Kidney capillary endothelial cell (primary cell): Measurements from ENCODE around the gene EBI3.
"Not testable (repeated sequence)": the region's sequence is repeated elsewhere in the genome, so short reads cannot be mapped to it uniquely, and the experiment has no call there.

ENCODE experiments used
- DNase-seq: peaks from one replicate; pipeline ENCODE4 v3.0.0-alpha.2; 2018; ENCODE audit warnings: low spot score

EBI3 gene

DNA sequence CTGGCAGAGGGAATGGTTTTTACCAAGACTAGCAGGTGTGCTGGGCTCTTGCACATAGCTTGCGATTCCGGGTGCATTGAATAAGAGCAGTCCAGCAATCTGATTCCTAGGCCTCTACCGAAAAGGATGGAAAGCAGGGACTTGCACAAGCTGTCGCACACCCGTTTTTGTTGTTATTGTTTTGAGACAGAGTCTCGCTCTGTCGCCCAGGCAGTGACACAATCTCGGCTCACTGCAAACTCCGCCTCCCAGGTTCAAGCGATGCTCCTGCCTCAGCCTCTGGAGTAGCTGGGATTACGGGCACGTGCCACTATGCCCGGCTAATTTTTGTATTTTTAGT, 5.5 kb downstream of the EBI3 start:
- no peak for DNase-seq

DNA sequence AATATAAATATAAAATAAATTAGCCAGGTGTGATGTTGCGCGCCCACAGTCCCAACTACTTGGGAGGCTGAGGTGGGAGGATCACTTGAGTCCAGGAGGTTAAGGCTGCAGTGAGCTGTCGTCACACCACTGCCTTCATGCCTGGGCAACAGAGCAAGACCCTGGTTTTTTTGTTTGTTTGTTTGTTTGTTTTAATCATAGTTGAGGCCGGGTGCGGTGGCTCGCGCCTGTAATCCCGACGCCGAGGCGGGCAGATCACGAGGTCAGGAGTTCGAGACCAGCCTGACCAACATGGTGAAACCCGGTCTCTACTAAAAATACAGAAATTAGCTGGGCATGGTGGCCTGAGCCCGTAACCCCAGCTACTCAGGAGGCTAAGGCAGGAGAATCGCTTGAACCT, 8.2 kb downstream of the EBI3 start:
- DNase-seq, result not testable (repeated sequence)

DNA sequence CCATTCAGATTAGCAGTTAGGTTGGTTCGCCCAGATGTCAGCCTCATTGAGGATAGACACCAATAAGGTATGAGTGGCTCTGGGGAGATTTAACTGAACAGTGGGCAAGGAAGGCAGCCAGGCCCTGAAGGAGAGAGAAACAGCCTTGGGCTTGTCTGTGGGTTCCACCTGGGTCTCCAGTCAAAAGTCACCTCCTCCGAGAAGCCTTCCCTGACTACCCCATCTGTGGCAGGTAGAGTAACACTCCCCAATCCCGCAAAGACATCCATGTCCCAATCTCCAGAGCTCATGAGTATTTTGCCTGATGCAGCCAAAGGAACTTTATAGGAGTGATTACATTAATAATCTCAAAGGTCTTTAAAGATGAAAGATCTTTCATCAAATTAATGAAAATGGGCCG, 9.5 kb downstream of the EBI3 start:
- no peak for DNase-seq

DNA sequence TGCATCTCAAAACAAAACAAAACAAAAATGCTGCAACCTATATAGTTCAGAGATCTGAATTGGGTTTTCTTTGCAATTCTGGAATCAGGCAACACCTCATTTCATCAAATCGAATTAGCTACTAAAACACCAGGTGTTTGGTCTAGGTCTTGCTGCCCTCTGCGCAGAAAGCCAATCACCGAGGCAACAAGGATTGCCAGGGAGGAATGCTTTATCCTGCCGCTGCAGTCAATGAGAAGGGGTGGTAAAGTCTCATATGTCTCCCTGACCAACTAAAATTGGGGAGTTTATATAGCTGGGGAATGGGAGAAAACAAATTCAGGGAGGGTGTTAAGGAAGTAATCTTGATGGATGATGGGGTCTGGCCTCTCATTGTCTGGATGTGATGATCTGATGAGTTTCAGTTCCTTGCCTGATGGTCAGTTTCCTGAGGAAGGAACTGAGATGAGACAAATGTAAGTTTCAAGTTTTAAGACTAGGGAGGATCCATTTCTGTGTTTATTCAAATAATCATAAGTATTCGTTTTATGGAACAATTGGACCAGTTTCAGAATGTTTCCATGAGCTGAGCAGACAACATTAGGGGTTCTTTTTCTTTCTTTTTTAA, 12.6 kb downstream of the EBI3 start:
- peak; percentile 41 for DNase-seq

DNA sequence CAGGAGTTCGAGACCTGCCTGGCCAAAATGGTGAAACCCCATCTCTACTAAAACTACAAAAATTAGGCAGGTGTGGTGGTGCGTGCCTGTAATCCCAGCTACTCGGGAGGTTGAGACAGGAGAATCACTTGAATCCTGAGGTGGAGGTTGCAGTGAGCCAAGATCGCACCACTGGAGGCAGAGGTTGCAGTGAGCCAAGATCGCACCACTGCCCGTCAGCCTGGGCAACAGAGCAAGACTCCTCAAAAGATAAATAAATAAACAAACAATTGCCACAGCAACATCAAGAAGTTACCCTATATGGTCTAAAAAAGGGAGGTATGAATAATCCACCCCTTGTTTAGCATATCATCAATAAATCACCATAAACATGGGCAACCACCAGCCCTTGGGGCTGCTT, 16.6 kb downstream of the EBI3 start:
- not testable (repeated sequence) for DNase-seq

DNA sequence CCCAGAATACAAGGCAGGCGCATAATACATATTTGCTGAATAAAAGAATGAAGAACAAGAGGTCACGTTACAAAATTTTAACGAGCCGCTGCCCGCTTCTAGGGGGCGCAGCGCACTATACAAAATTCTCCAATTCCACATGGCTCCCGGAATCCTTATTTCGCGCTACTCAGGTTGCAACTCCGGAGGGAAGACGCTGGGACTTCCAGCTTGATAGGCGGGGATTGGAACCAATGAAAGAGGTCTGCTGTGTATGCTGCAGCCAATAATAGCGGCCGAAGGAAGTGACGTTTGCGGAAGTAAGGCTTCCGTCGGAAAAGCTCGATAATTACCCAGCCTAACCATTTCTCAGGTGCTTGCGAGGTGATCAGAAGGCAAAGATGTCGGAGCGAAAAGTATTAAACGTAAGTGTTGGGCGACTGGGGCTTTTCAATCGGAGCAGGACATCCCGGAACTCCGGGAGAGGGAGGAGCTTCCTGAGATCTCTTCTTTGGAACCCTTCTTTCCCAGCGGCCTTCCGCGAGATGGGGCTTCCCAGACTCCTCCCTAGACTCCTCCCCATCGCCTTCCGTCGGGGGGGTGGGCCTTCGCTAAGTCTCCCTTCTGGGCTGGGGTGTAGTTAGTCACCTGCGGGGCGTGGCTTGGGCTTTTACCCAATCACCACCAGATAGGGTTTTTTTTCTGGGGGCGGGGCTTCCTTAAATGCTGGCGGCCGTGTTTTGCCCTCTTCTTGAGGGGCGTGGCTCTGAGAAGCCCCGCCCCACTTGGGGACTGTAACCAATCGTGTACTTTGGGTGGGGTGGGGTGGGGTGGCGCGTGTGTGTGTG, 17.7 kb downstream of the EBI3 start, which contains the start of gene YJU2:
YJU2 (plus strand) TSS at position 314 of the 827 bp plus-strand sequence; CDS start at position 381, 67 bp downstream.
- DNase-seq, result peak; percentile 98

DNA sequence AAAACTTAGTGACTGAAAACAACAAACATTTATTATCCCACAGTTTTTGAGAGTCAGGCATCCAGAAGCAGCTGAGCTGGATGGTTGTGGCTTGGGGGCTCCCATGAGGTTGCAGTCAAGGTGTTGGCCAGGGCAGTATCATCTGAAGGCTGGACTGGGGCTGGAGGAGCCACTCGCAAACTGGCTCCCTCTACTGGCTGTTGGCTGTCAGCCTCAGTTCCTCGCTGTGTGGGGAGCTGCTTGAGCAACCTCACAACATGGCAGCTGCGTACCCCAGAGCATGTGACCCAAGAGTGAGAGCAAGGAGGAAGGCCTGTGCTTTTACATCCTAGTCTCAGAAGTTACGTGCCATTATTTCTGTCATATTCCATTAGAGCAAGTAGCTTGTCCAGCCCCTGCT, 27.2 kb downstream of the EBI3 start:
- DNase-seq, result no peak

DNA sequence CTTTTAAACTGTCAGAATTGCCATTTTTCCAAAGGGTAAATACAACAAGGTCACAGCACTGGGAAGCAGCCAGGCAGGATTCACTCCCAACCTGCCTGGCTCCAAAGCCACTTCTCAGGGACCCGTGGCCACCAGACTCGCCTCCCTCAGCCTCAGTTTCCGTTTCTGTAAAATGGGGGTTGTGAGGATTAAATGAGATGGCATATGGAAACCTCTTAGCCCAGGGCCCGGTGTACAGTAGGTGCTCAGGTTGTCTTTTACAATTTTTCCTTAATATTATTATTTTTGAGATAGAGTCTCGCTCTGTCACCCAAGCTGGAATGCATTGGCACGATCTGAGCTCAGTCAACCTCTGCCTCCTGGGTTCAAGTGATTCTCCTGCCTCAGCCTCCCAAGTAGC, 27.7 kb downstream of the EBI3 start:
- no peak for DNase-seq

DNA sequence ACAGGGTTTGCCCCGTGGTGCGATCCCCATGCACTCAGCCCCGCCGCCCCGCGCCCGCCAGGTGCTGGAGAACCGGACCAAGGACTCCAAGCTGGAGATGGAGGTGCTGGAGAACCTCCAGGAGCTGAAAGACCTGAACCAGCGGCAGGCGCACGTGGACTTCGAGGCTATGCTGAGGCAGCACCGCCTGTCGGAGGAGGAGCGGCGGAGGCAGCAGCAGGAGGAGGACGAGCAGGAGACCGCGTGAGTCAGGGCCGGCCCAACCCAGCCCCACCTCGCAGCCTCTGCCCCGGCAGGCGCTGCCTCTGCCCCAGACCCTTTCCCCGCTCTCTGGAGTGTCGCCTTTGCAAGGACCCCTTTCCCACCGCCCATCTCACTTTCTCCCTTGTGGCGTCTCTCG, 28.9 kb downstream of the EBI3 start:
- no peak for DNase-seq

DNA sequence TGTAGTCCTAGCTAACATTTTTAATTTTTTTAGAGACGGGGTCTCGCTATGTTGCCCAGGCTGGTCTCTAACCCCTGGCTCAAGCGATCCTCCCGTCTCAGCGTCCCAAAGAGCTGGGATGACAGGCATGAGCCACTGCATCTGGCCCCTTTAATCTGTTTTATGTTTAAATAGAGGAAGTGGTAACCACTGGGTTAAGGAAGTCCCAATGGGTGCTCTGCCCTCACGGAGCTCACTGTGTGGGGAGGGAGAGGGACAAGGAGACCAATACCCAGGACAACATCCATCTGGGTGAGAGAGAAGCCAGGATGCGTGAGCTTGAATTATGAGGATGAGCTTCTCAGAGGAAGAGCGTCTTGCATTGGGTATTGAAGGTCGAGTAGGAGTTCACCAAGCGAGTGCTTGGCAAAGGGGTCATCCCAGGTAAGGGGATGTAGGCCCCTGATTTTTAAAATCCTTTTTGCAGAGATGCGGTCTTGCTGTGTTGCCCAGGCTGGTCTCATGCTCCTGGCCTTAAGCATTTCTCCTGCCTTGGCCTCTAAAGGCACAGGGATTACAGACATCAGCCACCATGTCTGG, 31.4 kb downstream of the EBI3 start:
- no peak for DNase-seq

DNA sequence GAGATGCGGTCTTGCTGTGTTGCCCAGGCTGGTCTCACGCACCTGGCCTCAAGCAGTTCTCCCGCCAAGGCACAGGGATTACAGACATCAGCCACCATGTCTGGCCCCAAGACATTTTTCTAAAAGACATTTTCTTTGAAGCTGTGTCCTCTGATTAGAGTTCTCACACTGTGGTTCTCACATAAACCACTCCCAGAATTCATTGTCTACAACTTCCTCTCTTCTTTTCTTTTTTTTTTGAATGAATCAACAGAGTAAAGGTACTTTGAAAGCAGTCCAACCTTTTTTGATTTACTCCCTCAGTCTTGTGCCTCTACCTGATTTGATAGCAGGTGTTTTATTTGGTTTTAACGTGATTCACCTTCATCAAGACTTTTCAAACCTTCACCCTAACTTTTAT, 35.5 kb downstream of the EBI3 start:
- DNase-seq, result no peak

DNA sequence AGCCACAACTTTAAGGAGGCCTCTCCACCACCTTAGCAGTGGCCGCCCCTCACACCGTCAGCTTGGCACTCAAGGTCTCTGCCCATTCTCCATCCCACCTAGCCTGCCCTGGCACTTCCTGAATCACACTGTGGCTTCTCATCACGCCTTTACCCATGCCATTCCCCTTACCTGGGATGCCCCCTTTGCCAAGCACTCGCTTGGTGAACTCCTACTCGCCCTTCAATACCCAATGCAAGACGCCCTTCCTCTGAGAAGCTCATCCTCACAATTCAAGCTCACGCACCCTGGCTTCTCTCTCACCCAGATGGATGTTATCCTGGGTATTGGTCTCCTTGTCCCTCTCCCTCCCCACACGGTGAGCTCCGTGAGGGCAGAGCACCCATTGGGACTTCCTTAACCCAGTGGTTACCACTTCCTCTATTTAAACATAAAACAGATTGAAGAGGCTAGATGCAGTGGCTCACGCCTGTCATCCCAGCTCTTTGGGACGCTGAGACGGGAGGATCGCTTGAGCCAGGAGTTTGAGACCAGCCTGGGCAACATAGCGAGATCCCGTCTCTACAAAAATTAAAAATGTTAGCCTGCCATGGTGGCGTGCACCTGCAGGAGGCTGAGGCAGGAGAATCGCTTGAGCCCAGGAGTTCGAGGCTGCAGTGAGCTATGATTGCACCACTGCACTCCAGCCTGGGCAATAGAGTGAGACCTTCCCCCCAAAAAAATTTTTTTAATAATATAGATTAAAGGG, 37.1 kb downstream of the EBI3 start:
- DNase-seq, result no peak

DNA sequence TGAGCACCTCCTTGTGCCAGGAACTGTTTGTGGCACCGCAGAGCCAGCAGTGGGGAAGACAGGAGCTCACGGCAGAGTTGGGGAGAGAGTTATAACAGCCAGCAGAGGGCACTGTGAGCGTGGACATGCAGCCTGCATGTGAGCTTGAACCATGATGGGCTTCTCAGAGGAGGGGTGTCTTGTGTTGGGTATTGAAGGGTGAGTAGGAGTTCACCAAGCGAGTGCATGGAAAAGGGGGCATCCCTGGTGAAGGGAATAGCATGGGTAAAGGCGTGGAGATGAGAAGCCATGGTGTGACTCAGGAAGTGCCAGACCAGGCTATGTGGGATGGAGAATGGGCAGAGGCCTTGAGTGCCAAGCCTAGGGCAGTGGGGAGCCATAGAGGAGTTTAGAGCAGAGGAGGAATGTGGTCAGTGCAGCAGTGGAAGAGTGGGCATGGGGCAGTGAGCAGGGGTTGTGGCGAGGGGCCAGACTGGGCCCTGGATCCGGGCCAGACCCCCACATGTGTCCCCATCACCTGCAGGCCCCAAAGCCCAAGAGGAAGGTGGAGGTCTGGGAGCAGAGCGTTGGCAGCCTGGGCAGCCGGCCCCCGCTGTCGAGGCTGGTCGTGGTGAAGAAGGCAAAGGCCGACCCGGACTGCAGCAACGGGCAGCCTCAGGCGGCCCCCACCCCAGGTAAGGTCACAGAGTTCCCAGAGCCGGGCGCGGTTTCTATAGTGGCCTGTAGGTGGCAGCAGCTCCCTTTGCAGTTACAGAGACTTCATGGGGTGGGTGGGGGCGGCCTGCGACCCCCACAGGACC, 38.0 kb downstream of the EBI3 start:
- peak; percentile 26 for DNase-seq

DNA sequence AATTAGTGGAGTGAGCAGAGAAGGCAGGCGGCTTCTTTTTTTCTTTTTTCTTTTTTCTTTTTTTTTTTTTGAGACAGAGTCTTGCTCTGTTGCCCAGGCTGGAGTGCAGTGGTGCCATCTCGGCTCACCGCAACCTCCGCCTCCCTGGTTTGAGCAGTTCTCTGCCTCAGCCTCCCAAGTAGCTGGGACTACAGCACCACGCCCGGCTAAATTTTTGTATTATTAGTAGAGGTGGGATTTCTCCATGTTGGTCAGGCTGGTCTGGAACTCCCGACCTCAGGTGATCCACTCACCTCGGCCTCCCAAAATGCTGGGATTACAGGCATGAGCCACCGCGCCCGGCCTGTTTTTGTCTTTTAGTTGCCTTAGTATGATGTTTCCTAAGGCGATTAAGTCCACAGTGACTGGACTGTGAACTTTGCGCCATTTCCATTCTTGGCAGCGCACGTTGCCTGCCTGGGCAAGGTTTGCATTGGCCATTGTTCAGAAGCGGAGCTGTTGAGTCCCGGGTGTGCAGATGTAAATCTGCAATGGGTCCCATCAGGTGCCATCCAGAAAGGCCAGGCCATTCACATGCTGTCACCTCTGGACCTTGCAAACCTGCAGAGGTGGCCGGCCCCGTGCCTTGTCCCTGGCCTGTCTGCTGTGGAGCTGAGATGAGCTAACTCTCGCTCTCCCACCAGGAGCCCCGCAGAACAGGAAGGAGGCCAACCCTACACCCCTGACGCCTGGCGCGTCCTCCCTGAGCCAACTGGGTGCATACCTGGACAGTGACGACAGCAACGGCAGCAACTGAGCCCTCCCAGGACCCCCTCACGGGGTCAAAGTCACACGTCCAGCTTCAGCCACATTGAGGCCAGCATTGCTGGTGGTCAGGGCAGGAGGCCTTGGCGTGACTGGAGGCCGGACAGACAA, 38.8 kb downstream of the EBI3 start:
- DNase-seq, result no peak

DNA sequence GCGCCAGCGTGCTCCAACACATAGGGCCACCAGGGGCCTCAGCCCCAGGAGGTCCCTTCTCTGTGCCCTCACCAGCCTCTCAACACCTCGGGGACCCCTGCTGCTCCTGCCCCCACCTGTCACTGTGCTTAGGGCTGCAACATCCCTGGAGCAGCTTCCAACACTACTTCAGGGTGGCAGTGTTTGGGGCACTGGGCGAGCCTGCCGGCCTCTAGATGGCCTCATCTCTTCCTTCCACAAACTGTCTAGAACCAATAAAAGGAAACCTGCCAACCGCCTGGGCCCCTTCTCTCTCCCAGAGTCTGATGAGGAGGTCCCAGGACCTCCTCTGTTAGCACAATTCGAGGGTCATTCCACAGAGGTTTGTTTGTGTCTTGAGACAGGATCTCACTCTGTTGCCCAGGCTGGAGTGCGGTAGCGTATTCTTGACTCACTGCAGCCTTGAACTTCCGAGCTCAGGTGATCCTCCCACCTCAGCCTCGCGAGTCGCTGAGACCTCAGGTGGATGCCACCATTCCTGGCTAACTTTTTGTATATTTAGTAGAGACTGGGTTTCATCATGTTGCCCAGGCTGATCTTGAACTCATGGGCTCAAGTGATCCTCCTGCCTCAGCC, 39.6 kb downstream of the EBI3 start:
- DNase-seq, result no peak

DNA sequence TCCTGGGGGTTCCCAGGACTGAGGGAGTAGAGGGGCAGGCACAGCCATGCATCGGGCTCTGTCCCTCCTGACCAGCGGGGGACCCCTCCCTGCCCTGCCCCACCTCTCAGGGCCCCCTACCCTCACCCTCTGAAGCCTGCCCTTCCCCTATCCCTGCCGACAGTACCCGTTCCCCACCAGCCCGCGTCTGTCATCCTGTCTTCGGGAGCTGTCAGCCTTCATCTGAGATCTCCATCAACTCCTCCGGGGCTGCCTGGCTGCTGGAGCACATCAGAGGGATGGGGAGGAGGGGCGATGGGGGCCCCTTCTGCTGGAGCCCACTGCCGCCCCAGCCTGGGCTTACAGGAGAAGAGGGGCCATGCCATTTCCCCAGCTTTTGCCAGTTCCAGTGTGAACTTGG, 43.6 kb downstream of the EBI3 start:
- no peak for DNase-seq

DNA sequence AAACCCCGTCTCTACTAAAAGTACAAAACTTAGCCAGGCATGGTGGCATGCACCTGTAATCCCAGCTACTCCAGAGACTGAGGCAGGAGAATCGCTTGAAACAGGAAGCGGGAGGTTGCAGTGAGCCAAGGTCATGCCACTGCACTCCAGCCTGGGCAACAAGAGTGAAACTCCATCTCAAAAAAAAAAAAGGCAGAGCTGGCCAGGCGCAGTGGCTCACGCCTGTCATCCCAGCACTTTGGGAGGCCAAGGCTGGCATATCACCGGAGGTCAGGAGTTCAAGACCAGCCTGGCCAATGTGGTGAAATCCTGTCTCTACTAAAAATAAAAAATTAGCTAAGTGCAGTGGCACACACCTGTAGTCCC, 45.0 kb downstream of the EBI3 start:
- not testable (repeated sequence) for DNase-seq

DNA sequence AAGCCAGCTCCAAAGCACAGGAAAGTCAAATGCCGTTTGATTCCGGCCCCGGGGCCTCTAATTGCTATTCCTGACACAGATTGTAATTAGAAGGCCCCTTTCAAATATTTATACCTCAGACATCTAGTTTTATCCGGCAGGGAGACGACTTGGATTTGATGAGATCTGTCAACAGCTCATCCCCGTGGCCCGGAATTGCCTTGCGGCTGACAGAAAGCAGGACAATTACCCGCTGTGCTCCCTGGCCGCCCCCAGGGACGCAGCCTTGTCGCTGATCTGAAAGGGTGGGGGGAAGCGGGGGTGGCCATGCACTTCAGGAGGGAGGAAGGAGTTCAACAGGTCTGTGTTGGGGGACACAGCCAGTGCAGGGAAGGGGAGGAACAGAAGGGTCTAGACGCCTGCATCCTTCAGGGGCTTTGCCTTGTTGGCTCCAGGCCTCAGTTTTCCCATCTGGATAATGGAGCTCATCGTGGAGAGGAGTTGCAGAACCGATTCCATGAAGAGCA, 47.9 kb downstream of the EBI3 start:
- DNase-seq, result no peak

DNA sequence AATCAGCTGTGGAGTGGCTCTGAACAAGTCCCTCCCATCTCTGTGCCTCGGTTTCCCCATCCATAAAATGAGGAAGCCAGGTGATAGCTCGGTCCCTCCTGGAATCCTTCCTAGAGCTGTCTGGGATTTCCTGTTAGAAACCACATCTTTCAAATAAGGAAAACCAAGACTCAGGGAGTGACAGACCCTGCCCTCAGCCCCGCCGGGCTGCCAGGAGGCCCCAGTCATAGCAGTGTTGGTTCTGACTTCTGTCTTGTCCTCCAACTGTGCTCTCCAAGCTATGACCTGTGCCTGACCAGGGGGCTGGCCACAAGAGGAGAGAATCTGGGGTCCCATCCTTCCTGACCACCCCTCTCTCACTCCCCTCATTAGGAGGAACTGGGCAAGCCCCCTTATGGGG, 48.7 kb downstream of the EBI3 start:
- no peak for DNase-seq
